Endothelial cell of umbilical vein (primary cell): ENCODE measurements around the gene EPN3.

ENCODE experiments used
- FOS ChIP-seq: IDR thresholded peaks from 2 replicates; pipeline ENCODE4 v1.6.1; 2011; ENCODE audit warnings: mild to moderate bottlenecking, low read length, moderate library complexity, borderline replicate concordance; ENCODE audit not compliant: insufficient read depth
- MYC ChIP-seq: IDR thresholded peaks from one replicate; pipeline ENCODE4 v1.6.1; 2011; ENCODE audit warnings: mild to moderate bottlenecking, low read depth, low read length
- POLR2A ChIP-seq: IDR thresholded peaks from 2 replicates; pipeline ENCODE4 v1.6.1; 2012; ENCODE audit warnings: low read depth, mild to moderate bottlenecking, control low read depth, low read length
- TF ChIP-seq, protein P1 (sequence below), 2 donors: IDR thresholded peaks; 1 replicate in 1 of 2; 2 replicates in 1 of 2; pipeline ENCODE4 v1.5.1; 2011; ENCODE audit warnings: low read length in 2 of 2, mild to moderate bottlenecking in 2 of 2, moderate library complexity in 2 of 2, control low read depth in 1 of 2, inconsistent platforms in 1 of 2, low read depth in 1 of 2; ENCODE audit not compliant: insufficient read depth in 1 of 2; ENCODE audit errors: extremely low read depth in 1 of 2

DNA sequence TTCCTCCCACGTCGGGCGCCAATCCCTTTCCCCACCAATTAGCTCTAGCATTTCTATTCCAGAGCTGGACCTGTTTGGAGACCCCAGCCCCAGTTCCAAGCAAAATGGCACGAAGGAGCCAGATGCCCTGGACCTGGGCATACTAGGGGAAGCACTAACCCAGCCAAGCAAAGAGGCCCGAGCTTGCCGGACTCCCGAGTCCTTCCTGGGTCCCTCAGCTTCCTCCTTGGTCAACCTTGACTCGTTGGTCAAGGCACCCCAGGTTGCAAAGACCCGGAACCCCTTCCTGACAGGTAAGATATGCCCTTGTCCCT, 8.8 kb downstream of the EPN3 start:
- TF ChIP-seq FOS (no peak), POLR2A (no peak), MYC (no peak)
- TF ChIP-seq, protein P1, sequence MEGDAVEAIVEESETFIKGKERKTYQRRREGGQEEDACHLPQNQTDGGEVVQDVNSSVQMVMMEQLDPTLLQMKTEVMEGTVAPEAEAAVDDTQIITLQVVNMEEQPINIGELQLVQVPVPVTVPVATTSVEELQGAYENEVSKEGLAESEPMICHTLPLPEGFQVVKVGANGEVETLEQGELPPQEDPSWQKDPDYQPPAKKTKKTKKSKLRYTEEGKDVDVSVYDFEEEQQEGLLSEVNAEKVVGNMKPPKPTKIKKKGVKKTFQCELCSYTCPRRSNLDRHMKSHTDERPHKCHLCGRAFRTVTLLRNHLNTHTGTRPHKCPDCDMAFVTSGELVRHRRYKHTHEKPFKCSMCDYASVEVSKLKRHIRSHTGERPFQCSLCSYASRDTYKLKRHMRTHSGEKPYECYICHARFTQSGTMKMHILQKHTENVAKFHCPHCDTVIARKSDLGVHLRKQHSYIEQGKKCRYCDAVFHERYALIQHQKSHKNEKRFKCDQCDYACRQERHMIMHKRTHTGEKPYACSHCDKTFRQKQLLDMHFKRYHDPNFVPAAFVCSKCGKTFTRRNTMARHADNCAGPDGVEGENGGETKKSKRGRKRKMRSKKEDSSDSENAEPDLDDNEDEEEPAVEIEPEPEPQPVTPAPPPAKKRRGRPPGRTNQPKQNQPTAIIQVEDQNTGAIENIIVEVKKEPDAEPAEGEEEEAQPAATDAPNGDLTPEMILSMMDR (IDR thresholded peaks at IDR 0.05; ENCODE audit: extremely low read depth in 1 of 2, insufficient read depth in 1 of 2, low read depth in 1 of 2, low read length in 2 of 2), result no peak
